ENCODE results near the gene OR2G3.

OR2G3 gene

DNA sequence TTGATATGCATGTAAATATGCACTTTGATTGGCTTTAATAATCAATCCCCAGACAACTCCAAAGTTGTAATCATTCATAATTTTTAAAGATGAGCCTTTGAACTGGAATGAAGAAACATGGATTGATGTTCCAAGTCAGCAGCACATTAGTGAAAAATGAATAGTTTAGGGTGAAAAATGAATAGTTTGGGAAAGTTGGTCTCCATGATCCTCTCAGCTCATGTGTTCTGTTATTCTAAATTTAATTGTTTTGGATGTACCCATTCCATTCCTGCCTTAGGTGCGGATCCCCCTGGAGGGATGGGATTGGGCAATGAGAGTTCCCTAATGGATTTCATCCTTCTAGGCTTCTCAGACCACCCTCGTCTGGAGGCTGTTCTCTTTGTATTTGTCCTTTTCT is at the start of gene OR2G3:
Gene OR2G3 (plus strand): TSS at position 301 of the 400 bp plus-strand sequence. CDS start 0 bp downstream, at position 301.
- DNase-seq, result no peak

DNA sequence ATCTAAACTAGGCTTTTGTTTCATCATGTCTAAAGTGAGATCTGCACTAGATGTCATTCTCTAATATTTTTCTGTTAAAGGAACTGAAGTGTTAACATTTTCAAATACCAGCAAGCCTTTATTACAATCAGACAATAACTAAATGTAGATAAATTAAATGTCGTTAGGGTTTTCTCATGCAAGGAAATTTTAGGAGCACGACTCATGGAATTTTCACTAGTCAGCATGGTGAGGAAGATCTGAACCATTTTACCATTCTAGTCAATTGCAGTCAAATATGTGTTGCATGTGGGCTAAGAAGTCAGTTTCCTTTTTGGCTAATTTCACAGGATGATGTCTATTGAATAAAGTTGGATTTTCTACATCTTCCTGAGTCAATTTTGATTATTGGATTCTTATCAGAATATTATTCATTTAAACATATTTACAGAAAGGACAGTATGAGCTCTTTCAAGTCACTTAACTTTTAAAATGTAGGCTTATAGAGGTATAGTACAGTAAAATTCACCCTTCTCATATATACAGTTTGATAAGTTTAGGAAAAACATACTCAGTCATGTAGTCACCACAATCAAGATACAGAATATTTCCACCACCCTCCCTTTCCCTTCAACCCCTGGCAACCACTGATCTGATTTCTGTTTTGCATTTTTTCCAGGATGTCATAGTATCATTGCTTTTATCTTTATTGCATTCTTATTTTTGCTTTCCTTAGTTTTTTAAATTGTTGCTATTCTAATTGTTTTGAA is 47.3 kb upstream of the OR2G3 start:
- no peak for DNase-seq

DNA sequence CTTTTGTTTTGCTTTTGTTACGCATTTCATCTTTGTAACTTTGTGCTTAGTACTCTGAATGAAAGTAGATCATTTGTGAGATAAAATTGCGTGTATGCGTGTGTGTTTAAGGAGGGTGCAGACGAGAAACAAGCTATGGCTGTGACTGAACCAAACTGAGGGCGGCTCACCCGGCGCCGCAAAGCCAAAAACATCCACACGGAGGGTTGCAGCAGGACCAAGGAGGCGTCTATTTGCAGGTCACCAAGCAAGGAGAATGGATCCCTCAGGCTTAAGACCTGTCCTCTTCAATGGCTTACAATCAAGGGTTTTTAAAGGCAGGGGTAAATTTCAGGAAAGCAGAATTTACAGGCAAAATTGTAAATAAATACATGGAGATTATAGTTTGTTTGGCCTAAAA is 43.7 kb upstream of the OR2G3 start:
- DNase-seq, result no peak

GRCh38 chr1:247562198-247562597 is 43.2 kb upstream of the OR2G3 start:
- no peak for DNase-seq

DNA sequence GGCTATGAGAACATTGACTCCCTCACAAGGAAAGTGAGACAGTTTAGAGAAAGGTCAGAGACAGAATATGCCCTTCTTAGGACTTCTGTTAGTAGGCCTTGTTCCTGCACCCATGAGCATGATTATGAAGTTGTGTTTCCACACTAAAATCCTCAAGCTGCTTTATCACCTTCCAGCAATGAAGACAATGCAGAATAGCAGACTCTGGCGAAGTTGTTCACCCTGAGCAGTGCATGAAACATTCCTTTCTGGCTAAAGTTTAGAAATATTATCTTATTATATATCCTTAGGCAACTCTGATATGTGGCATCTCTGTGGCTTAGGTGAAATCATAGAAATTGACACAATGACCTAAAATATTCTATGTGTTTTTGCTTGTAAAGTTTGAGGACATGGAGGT is 31.1 kb upstream of the OR2G3 start:
- DNase-seq, result no peak

GRCh38 chr1:247574664-247575063 is 30.7 kb upstream of the OR2G3 start:
- DNase-seq, result no peak

DNA sequence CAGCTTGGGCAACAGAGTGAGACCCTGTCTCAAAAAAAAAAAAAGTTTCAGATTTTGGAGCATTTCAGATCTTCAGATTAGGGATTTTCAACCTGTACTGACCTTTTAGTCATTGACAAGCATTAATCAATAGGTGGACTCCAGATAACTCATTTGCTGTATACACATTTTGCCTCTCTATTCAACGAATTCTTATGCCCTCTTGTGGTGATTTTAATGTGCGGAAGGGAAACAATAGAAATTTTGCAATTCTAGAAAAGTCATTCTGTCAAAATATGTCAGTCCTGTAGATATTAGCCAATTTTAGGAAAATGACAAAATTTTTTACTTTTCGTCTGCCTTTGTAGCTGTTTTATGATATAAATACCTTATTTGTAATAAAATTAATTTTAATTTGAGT is 28.9 kb upstream of the OR2G3 start:
- DNase-seq, result peak; percentile 16

DNA sequence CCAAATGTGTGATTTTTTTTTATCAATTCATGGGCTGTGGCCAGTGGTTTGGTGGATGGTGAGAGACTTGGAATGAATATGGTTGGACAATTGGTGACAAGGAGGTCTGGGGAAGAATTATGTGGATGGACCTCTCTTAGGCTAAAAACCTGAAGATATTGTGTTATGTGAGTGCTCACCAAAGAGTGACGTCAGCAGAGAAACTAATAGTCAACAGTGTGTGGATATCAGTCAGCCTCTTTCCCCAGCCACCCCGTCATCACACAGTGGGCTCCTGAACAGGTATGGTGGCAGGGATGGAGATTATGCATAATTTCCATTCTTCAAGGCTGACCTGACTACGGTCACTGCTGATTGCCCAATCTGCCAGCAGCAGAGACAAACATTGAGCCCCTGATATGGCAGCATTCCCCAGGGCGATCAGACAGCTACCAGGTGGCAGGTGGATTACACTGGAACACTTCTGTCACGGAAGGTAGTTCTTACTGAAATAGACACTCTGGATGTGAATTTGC is 26.4 kb upstream of the OR2G3 start:
- no peak for DNase-seq

DNA sequence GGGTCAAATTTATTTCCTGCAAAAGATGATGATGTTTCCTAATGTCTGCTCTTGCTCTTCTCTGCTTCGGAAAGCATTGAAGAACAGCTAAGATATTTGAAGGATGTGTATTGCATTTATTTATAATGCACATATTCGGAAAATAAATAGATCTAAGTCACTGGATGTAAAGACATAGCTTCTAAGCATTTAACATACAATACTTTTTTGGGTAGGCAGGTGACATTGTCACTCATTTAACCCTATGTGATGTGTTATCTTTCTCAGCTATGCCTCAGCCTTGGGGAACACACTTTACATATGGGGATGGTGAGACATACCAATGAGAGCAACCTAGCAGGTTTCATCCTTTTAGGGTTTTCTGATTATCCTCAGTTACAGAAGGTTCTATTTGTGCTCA is 17.3 kb upstream of the OR2G3 start, which contains the start of gene OR2G2:
Gene OR2G2 (plus strand): TSS at position 301 of the 400 bp plus-strand sequence. CDS start 0 bp downstream, at position 301.
- no peak for DNase-seq

GRCh38 chr1:247613405-247613804 is 8.0 kb downstream of the OR2G3 start:
- no peak for DNase-seq

DNA sequence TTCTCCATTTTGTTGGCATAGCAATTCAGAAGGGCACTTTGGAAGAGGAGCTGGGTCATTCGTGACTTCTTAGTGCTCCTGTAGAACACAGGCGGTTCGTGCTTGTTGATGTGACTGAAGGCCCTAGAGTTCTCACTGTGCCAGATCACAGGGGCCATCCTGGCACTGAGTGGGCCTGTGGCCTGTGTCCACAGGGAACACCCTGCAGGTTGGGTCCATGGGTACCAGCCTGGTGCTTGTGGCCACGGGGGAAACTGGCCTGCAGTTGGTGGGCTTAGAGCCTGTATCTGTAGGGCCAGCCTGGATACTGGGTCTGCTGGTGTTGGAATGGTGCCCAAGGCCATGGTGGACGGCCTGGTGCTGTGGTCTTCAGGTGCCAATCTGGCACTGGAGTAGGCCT is 9.2 kb downstream of the OR2G3 start:
- DNase-seq, result no peak

DNA sequence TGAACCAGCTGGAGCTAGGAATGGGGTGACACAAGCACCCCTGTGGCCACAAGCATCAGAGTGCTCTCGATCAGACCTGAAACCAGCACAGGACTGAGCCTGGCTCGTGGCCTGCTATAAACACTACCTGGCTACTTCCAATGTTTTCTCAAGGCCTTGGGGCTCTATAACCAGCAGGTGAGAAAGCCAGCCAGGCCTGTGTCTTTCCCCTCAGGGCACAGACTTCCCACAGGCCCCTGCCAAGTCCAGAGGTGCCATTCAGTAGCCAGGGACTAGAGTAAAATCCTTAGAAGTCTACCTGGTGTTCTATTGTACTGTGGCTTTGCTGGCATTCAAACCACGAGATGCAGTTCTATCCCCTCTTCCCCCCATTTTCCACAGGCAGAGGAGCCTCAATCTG is 22.6 kb downstream of the OR2G3 start:
- no peak for DNase-seq

GRCh38 chr1:247638011-247638410 is 32.6 kb downstream of the OR2G3 start:
- DNase-seq, result no peak

- no peak for DNase-seq
Measured at GRCh38 chr1:247638781-247639180, 33.4 kb downstream of the OR2G3 start.

GRCh38 chr1:247639381-247639981 is 34.1 kb downstream of the OR2G3 start:
- DNase-seq, result peak; percentile 33

DNA sequence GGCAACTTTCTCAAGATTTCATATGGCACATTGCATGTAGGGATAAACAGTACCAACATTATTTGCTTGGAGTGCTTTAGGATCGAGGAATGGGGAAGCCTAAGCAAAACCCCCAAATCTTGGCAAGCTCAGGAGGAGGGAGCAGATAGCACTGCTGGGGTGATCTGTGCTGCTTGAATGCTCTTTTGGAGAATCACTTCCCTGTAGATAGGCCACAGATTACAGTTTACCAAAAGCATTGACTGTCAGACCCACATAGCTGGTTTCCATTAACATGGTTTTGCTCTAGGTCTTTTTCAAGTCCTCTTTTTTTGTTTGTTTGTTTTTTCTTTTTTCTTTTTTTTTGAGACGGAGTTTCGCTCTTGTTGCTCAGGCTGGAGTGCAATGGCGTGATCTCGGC is 37.4 kb downstream of the OR2G3 start:
- DNase-seq, result no peak

- DNase-seq, result no peak
Measured at GRCh38 chr1:247646867-247647266, 41.5 kb downstream of the OR2G3 start.

- no peak for DNase-seq
Measured at GRCh38 chr1:247647864-247648263, 42.5 kb downstream of the OR2G3 start.

DNA sequence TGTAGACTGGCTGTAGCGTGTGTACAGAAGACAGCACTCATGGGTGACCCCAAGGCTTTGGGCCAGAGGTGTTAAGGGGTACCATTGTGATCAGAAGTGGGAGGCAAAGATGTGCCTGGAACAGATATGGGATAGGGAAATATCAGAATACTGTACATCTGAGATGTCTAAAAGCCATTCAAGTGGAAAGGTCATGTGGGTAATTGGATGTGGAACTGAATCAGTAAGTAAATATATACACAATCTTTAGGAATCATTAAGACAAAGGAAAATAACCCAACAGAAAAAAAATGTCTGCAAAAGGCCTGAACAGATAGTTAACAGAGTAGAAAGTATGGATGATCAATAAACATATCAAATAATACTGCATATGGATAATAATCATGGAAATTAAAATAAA is 47.7 kb downstream of the OR2G3 start:
- DNase-seq, result no peak
